Measurements from ENCODE around the gene KLF11.
A peak's percentile ranks its signal among the peaks of the same experiment; 100 is the strongest.

KLF11 gene

DNA sequence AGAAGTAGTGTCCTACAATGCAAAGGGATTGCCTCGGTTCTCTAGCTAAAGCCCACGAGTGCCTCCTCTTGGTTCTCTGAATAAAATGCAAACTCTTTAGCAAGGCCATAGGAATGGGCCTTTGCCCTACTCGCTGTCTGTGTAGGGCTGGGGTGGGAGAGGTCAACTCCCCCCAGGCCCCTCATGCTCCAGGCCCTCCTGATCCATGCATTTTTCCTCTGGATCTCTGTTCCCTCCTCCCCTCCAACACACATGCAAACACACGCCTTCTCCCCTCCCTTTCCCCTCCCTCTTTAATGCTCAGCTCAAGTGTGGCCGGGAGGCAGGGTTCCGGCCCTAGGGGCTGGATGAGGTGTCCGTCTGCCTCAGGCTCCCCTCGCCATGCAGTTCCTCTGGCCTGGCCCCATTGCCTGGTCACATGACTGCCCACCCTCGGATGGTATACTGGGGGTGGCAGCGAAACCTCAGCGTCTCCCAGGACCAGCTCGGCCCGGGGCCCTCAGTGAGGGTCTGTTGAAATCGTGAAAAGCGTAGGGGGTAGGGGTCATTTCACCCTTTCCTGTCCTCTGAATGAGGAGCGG lies 14.9 kb upstream of the KLF11 start:
- no peaks in the 10 kb centered on the region for H4K20me1 ChIP-seq (ENCODE audit: insufficient read depth, low read length, poor library complexity, severe bottlenecking)
- no peaks in the 10 kb centered on the region for H3K4me1 ChIP-seq (ENCODE audit: insufficient read depth, low read length, poor library complexity, severe bottlenecking)
- TF ChIP-seq EZH2phosphoT487 (IDR thresholded peaks at IDR 0.05; ENCODE audit: borderline replicate concordance) = no peak
- TF ChIP-seq, protein P1, sequence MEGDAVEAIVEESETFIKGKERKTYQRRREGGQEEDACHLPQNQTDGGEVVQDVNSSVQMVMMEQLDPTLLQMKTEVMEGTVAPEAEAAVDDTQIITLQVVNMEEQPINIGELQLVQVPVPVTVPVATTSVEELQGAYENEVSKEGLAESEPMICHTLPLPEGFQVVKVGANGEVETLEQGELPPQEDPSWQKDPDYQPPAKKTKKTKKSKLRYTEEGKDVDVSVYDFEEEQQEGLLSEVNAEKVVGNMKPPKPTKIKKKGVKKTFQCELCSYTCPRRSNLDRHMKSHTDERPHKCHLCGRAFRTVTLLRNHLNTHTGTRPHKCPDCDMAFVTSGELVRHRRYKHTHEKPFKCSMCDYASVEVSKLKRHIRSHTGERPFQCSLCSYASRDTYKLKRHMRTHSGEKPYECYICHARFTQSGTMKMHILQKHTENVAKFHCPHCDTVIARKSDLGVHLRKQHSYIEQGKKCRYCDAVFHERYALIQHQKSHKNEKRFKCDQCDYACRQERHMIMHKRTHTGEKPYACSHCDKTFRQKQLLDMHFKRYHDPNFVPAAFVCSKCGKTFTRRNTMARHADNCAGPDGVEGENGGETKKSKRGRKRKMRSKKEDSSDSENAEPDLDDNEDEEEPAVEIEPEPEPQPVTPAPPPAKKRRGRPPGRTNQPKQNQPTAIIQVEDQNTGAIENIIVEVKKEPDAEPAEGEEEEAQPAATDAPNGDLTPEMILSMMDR (conservative IDR thresholded peaks at IDR 0.05; ENCODE audit: low read length) = peak; percentile 17; the same call in 1 of the 2 replicates
- no peak overlapping the region for H3K9ac ChIP-seq (ENCODE audit: low read depth, low read length, poor library complexity, severe bottlenecking)
- no peaks in the 10 kb centered on the region for H3F3A ChIP-seq (ENCODE audit: low read depth)
- H3K9me3 ChIP-seq (ENCODE audit: insufficient read depth, low read depth, low read length) = no peaks in the 10 kb centered on the region
- H3K79me2 ChIP-seq (ENCODE audit: insufficient read depth, low read length) = no peaks in the 10 kb centered on the region
- H3K4me2 ChIP-seq (ENCODE audit: low read depth, low read length, poor library complexity, severe bottlenecking) = no peak overlapping the region
- H3K9me2 ChIP-seq (replicated peaks; ENCODE audit: low read depth, low read length) = no peaks in the 10 kb centered on the region
- H2AFZ ChIP-seq (ENCODE audit: low read length) = no peak overlapping the region
- H3K4me3 ChIP-seq (ENCODE audit: low read length, poor library complexity, severe bottlenecking) = no peak overlapping the region
- no peaks in the 10 kb centered on the region for H3K36me3 ChIP-seq (ENCODE audit: insufficient read depth, low read length)
- no peaks in the 10 kb centered on the region for H3K27me3 ChIP-seq (ENCODE audit: insufficient read depth, low read length, poor library complexity, severe bottlenecking)

DNA sequence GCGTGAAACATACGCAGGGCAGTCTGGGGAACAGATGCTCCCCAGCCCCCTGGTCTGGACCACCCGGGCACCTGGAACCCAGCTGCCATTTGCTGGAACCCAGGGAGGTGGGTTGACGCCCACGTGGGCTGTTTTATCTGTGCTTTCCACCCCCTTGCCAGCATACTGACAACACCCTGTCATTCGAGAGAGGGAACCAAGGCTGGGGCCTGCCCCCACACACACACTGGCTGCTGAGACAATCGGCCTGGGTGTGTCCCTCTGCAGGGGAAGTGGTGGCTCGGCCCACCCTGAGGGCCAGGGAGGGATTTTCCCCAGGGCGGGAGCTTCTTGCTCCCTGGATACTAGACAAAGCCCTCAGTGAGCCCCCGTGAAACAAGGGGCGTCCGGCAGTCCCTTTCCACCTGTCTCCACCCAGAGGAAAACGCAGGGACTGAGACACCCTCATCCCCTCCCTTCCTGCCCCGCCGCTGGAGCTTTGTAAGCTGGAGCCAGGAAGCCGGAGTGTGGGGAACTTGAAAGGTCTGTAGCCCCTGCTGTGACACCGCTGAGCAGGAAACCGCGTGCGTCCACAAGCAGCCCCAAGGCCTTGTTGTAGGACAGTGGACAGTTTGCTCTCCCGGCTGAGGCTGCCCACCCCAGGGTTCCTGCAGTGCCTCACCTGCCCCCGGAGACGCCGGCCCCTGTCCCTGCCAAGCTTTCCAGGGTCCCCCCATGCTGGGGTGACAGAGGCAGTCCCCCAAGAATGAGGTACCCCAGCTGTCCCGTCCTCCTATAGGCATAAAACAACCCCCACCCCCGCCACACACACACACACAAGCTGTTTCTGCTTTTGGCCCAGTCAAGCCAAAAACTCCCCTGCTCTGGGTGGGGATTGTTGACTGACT lies 14.1 kb upstream of the KLF11 start:
- Histone ChIP-seq H3K9me2 (replicated peaks; ENCODE audit: low read depth, low read length) (no peaks in the 10 kb centered on the region), H3K9me3 (ENCODE audit: insufficient read depth, low read depth, low read length) (no peaks in the 10 kb centered on the region), H3K27me3 (ENCODE audit: insufficient read depth, low read length, poor library complexity, severe bottlenecking) (no peaks in the 10 kb centered on the region), H3K4me3 (ENCODE audit: low read length, poor library complexity, severe bottlenecking) (no peak overlapping the region), H4K20me1 (ENCODE audit: insufficient read depth, low read length, poor library complexity, severe bottlenecking) (no peaks in the 10 kb centered on the region), H3K36me3 (ENCODE audit: insufficient read depth, low read length) (no peaks in the 10 kb centered on the region), H2AFZ (ENCODE audit: low read length) (no peak overlapping the region), H3K79me2 (ENCODE audit: insufficient read depth, low read length) (no peaks in the 10 kb centered on the region), H3K9ac (ENCODE audit: low read depth, low read length, poor library complexity, severe bottlenecking) (no peak overlapping the region), H3F3A (ENCODE audit: low read depth) (no peaks in the 10 kb centered on the region), H3K4me1 (ENCODE audit: insufficient read depth, low read length, poor library complexity, severe bottlenecking) (no peaks in the 10 kb centered on the region), H3K4me2 (ENCODE audit: low read depth, low read length, poor library complexity, severe bottlenecking) (no peak overlapping the region)
- TF ChIP-seq, protein P1 (conservative IDR thresholded peaks at IDR 0.05; ENCODE audit: low read length) = no peak
- no peak for TF ChIP-seq EZH2phosphoT487 (IDR thresholded peaks at IDR 0.05; ENCODE audit: borderline replicate concordance)

DNA sequence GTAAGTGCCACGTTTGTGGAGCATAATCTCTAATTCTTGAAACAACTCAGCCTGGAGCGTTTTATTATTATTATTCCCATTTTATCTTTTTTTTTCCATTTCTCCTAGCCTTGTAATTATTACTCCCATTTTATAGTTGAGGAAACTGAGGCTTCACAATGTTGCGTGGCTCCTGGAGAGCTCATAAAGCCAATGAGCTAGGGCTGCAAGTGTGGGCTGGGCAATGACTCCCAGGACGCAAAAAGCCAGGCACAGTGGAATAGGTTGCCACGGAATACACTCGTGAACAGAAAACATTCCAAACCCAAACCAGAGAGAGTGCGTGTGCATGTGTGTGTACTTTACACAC lies 13.5 kb upstream of the KLF11 start:
- no peaks in the 10 kb centered on the region for H4K20me1 ChIP-seq (ENCODE audit: insufficient read depth, low read length, poor library complexity, severe bottlenecking)
- H3K9ac ChIP-seq (ENCODE audit: low read depth, low read length, poor library complexity, severe bottlenecking) = no peak overlapping the region
- no peaks in the 10 kb centered on the region for H3K79me2 ChIP-seq (ENCODE audit: insufficient read depth, low read length)
- no peaks in the 10 kb centered on the region for H3K9me3 ChIP-seq (ENCODE audit: insufficient read depth, low read depth, low read length)
- no peaks in the 10 kb centered on the region for H3K9me2 ChIP-seq (replicated peaks; ENCODE audit: low read depth, low read length)
- H3K36me3 ChIP-seq (ENCODE audit: insufficient read depth, low read length) = no peaks in the 10 kb centered on the region
- H3F3A ChIP-seq (ENCODE audit: low read depth) = no peaks in the 10 kb centered on the region
- no peaks in the 10 kb centered on the region for H3K27me3 ChIP-seq (ENCODE audit: insufficient read depth, low read length, poor library complexity, severe bottlenecking)
- no peak overlapping the region for H3K4me3 ChIP-seq (ENCODE audit: low read length, poor library complexity, severe bottlenecking)
- no peak overlapping the region for H3K4me2 ChIP-seq (ENCODE audit: low read depth, low read length, poor library complexity, severe bottlenecking)
- TF ChIP-seq, protein P1 (conservative IDR thresholded peaks at IDR 0.05; ENCODE audit: low read length) = no peak
- no peak for TF ChIP-seq EZH2phosphoT487 (IDR thresholded peaks at IDR 0.05; ENCODE audit: borderline replicate concordance)
- H3K4me1 ChIP-seq (ENCODE audit: insufficient read depth, low read length, poor library complexity, severe bottlenecking) = no peaks in the 10 kb centered on the region
- no peak overlapping the region for H2AFZ ChIP-seq (ENCODE audit: low read length)

Data from Loucy (cell line).